Tibial nerve (tissue), 4 donors: ENCODE results near the gene NDUFAF2. TPM values are rescaled to one million over a fixed set of nuclear protein-coding genes. Genes with fewer than 3 reads are reported as not detected.
A peak's percentile ranks its signal among the peaks of the same experiment; 100 is the strongest.

Experiments
- DNase-seq, 2 donors: peaks; one replicate each; pipeline ENCODE4 v3.0.0-alpha.2; 2019; ENCODE audit warnings: low spot score in 2 of 2
- H3K27ac ChIP-seq, 4 donors: fragments of 200-600 bp; sonication (generic) in 3 of 4; one replicate each; pipeline ENCODE4 v1.5.1; 2017 to 2019; ENCODE audit warnings: mild to moderate bottlenecking in 1 of 4
- H3K27me3 ChIP-seq, 2 donors: fragments of 200-600 bp; sonication (generic) in 1 of 2; one replicate each; pipeline versions ENCODE4 v1.5.1 to v1.6.0; 2017 to 2019
- H3K36me3 ChIP-seq, 3 donors: fragments of 200-600 bp; sonication (generic); one replicate each; pipeline ENCODE4 v1.5.1; 2018 to 2019
- H3K4me1 ChIP-seq, 4 donors: fragments of 200-600 bp; sonication (generic) in 3 of 4; one replicate each; pipeline ENCODE4 v1.5.1; 2017 to 2019
- H3K4me3 ChIP-seq, 4 donors: fragments of 200-600 bp; sonication (generic) in 3 of 4; one replicate each; pipeline ENCODE4 v1.5.1; 2017 to 2019; ENCODE audit warnings: mild to moderate bottlenecking in 1 of 4, moderate library complexity in 1 of 4
- H3K9me3 ChIP-seq, 4 donors: fragments of 200-600 bp; sonication (generic) in 3 of 4; one replicate each; pipeline ENCODE4 v1.5.1; 2017 to 2019
- CTCF ChIP-seq, 5 experiments: fragments of 200-600 bp in 3 of 5; fragments of 450-650 bp in 2 of 5; sonication (generic) in 3 of 5; IDR thresholded peaks; one replicate each; pipeline ENCODE4 v1.5.1; 2016 to 2019; ENCODE audit warnings: antibody characterized with exemption in 5 of 5, mild to moderate bottlenecking in 3 of 5, moderate library complexity in 2 of 5
- EP300 ChIP-seq, 2 donors: sonication (generic); formaldehyde crosslinking; IDR thresholded peaks; one replicate each; pipeline ENCODE4 v1.6.1; 2017; ENCODE audit warnings: antibody characterized with exemption in 2 of 2, mild to moderate bottlenecking in 1 of 2
- POLR2A ChIP-seq, 2 donors: fragments of 450-650 bp; IDR thresholded peaks; one replicate each; pipeline ENCODE4 v1.6.1; 2017; ENCODE audit warnings: antibody characterized with exemption in 2 of 2, mild to moderate bottlenecking in 2 of 2, moderate library complexity in 2 of 2
- WGBS, 2 donors: methylation state at CpG; one replicate each; pipeline ENCODE4 v1.1.5; 2018; 5-methylcytosine and 5-hydroxymethylcytosine counted together
- total RNA-seq, 4 donors: library from RNA; depleted of rRNA; stranded (reverse); fragments of >200 nt; gene quantifications; one replicate each; pipeline ENCODE4 v1.1.0, GENCODE V29; 2016

Gene NDUFAF2
- total RNA-seq, 4 donors from 2014 or later: 16.2 to 46.5 (median 24.2) TPM

- Histone ChIP-seq H3K9me3 (peaks cover 0 to 9% (median 0%) of the 10 kb centered on the region in 4 donors), H3K4me3 (no peak overlapping the region), H3K36me3 (no peaks in the 10 kb centered on the region), H3K27ac (no peak overlapping the region), H3K4me1 (peaks cover 0 to 11% (median 0%) of the 10 kb centered on the region in 4 donors), H3K27me3 (no peaks in the 10 kb centered on the region)
- TF ChIP-seq POLR2A (IDR thresholded peaks at IDR 0.05) (no peak), CTCF (IDR thresholded peaks at IDR 0.05) (no peak), EP300 (IDR thresholded peaks at IDR 0.05) (no peak)
- no peak for DNase-seq
- 96 to 98% methylated on average over 3 of the region's 3 CpGs for WGBS, 2 donors
Observed at GRCh38 chr5:60955239-60955638, 10.2 kb downstream of the NDUFAF2 start.

- H3K4me3 ChIP-seq: no peak overlapping the region
- no peak for DNase-seq
- H3K27me3 ChIP-seq: no peaks in the 10 kb centered on the region
- H3K9me3 ChIP-seq: peaks cover 0 to 9% (median 0%) of the 10 kb centered on the region in 4 donors
- H3K27ac ChIP-seq: no peak overlapping the region
- H3K36me3 ChIP-seq: no peaks in the 10 kb centered on the region
- H3K4me1 ChIP-seq: peaks cover 0 to 11% (median 0%) of the 10 kb centered on the region in 4 donors
- TF ChIP-seq EP300 (IDR thresholded peaks at IDR 0.05) (no peak), POLR2A (IDR thresholded peaks at IDR 0.05) (no peak), CTCF (IDR thresholded peaks at IDR 0.05) (no peak)
Observed at GRCh38 chr5:60958088-60958487, 13.1 kb downstream of the NDUFAF2 start.

GRCh38 chr5:60958712-60959111, 13.7 kb downstream of the NDUFAF2 start:
- WGBS, 2 donors: 89 to 93% methylated on average over 2 of the region's 2 CpGs
- no peak for TF ChIP-seq EP300 (IDR thresholded peaks at IDR 0.05)
- TF ChIP-seq CTCF (IDR thresholded peaks at IDR 0.05): no peak
- TF ChIP-seq POLR2A (IDR thresholded peaks at IDR 0.05): no peak

GRCh38 chr5:60959156-60959555, 14.2 kb downstream of the NDUFAF2 start:
- DNase-seq: no peak
- Histone ChIP-seq H3K4me3 (no peak overlapping the region), H3K36me3 (no peaks in the 10 kb centered on the region), H3K27ac (no peak overlapping the region), H3K9me3 (peaks cover 0 to 9% (median 0%) of the 10 kb centered on the region in 4 donors), H3K4me1 (peaks cover 0 to 11% (median 0%) of the 10 kb centered on the region in 4 donors), H3K27me3 (no peaks in the 10 kb centered on the region)
- TF ChIP-seq EP300 (IDR thresholded peaks at IDR 0.05): no peak
- peak in 4 of 5 experiments; percentile 17 to 29 (median 19) for TF ChIP-seq CTCF (IDR thresholded peaks at IDR 0.05)

More at GRCh38 chr5:60958712-60959111, 13.7 kb downstream of the NDUFAF2 start:
- Histone ChIP-seq H3K27ac (no peak overlapping the region), H3K27me3 (no peaks in the 10 kb centered on the region), H3K4me1 (peaks cover 0 to 11% (median 0%) of the 10 kb centered on the region in 4 donors), H3K9me3 (peaks cover 0 to 9% (median 0%) of the 10 kb centered on the region in 4 donors), H3K4me3 (no peak overlapping the region), H3K36me3 (no peaks in the 10 kb centered on the region)
- no peak for DNase-seq

- no peaks in the 10 kb centered on the region for H3K27me3 ChIP-seq
- 44 to 52% methylated on average over 2 of the region's 2 CpGs for WGBS, 2 donors
- no peak for DNase-seq
- no peak for TF ChIP-seq EP300 (IDR thresholded peaks at IDR 0.05)
- peak in 3 of 5 experiments; percentile 12 to 36 (median 25) for TF ChIP-seq CTCF (IDR thresholded peaks at IDR 0.05)
- H3K4me1 ChIP-seq: peaks cover 0 to 11% (median 0%) of the 10 kb centered on the region in 4 donors
- H3K4me3 ChIP-seq: no peak overlapping the region
- H3K27ac ChIP-seq: no peak overlapping the region
- peaks cover 0 to 3% (median 0%) of the 10 kb centered on the region in 4 donors for H3K9me3 ChIP-seq
- H3K36me3 ChIP-seq: no peaks in the 10 kb centered on the region
Observed at GRCh38 chr5:60960591-60960990, 15.6 kb downstream of the NDUFAF2 start.
